Liver (tissue), 9 donors: ENCODE results near the gene STOM. TPM values are rescaled to one million over a fixed set of nuclear protein-coding genes. Genes with fewer than 3 reads are reported as not detected.

ENCODE experiments used
- DNase-seq: peaks from one replicate; pipeline ENCODE4 v3.0.0-alpha.2; 2017; ENCODE audit warnings: low spot score
- H3K27ac ChIP-seq, 2 donors: one replicate each; pipeline ENCODE4 v1.7.0; 2013; ENCODE audit warnings: inconsistent platforms in 2 of 2, low read length in 2 of 2, control low read depth in 1 of 2, low read depth in 1 of 2, mild to moderate bottlenecking in 1 of 2
- H3K27me3 ChIP-seq, 4 donors: one replicate each; pipeline versions ENCODE4 v1.6.1 to v1.7.0; 2013; ENCODE audit warnings: low read length in 3 of 4, inconsistent platforms in 1 of 4, mild to moderate bottlenecking in 1 of 4, moderate library complexity in 1 of 4; ENCODE audit not compliant: control insufficient read depth in 4 of 4, insufficient read depth in 4 of 4
- H3K36me3 ChIP-seq, 4 donors: one replicate each; pipeline versions ENCODE4 v1.6.1 to v1.7.0; 2013; ENCODE audit warnings: low read length in 3 of 4, mild to moderate bottlenecking in 3 of 4, low read depth in 1 of 4, moderate library complexity in 1 of 4; ENCODE audit not compliant: control insufficient read depth in 4 of 4, insufficient read depth in 3 of 4
- H3K4me1 ChIP-seq, 4 donors: one replicate each; pipeline versions ENCODE4 v1.6.1 to v1.7.0; 2013; ENCODE audit warnings: low read length in 3 of 4, mild to moderate bottlenecking in 3 of 4, moderate library complexity in 1 of 4; ENCODE audit not compliant: control insufficient read depth in 4 of 4, insufficient read depth in 4 of 4
- H3K4me3 ChIP-seq, 3 donors: one replicate each; pipeline versions ENCODE4 v1.6.1 to v1.7.0; 2013; ENCODE audit warnings: low read length in 3 of 3, control low read depth in 1 of 3, low read depth in 1 of 3, mild to moderate bottlenecking in 1 of 3
- H3K9ac ChIP-seq, 2 donors: one replicate each; pipeline ENCODE4 v1.7.0; 2013; ENCODE audit warnings: low read length in 2 of 2, mild to moderate bottlenecking in 2 of 2, moderate library complexity in 2 of 2, control low read depth in 1 of 2, low read depth in 1 of 2
- H3K9me3 ChIP-seq, 4 donors: one replicate each; pipeline versions ENCODE4 v1.6.1 to v1.7.0; 2013; ENCODE audit warnings: low read length in 3 of 4; ENCODE audit not compliant: control insufficient read depth in 4 of 4
- EGR1 ChIP-seq, 2 donors: IDR thresholded peaks; 2 replicates each; pipeline ENCODE4 v1.6.1; 2016 to 2018; ENCODE audit warnings: antibody characterized with exemption in 2 of 2, low read depth in 2 of 2
- FOXA1 ChIP-seq: IDR thresholded peaks from 2 replicates; pipeline ENCODE4 v1.6.1; 2016; ENCODE audit warnings: antibody characterized with exemption
- FOXA2 ChIP-seq: IDR thresholded peaks from 2 replicates; pipeline ENCODE4 v1.6.1; 2016; ENCODE audit warnings: antibody characterized with exemption
- GABPA ChIP-seq, 2 donors: IDR thresholded peaks in 1 of 2; conservative IDR thresholded peaks in 1 of 2; 2 replicates each; pipeline ENCODE4 v1.6.1; 2016; ENCODE audit warnings: antibody characterized with exemption in 2 of 2, mild to moderate bottlenecking in 1 of 2, moderate library complexity in 1 of 2
- HNF4A ChIP-seq, 2 donors: conservative IDR thresholded peaks; 2 replicates each; pipeline ENCODE4 v1.6.1; 2016; ENCODE audit warnings: antibody characterized with exemption in 2 of 2, mild to moderate bottlenecking in 2 of 2
- HNF4G ChIP-seq: IDR thresholded peaks from 2 replicates; pipeline ENCODE4 v1.6.1; 2016; ENCODE audit warnings: antibody characterized with exemption
- JUND ChIP-seq, 2 donors: IDR thresholded peaks; 2 replicates each; pipeline ENCODE4 v1.6.1; 2016; ENCODE audit warnings: antibody characterized with exemption in 2 of 2
- MAX ChIP-seq: IDR thresholded peaks from 2 replicates; pipeline ENCODE4 v1.6.1; 2016; ENCODE audit warnings: antibody characterized with exemption
- REST ChIP-seq: IDR thresholded peaks from 2 replicates; pipeline ENCODE4 v1.6.1; 2016; ENCODE audit warnings: antibody characterized with exemption, mild to moderate bottlenecking
- RXRA ChIP-seq, 2 donors: IDR thresholded peaks; 2 replicates each; pipeline ENCODE4 v1.6.1; 2017 to 2018; ENCODE audit warnings: antibody characterized with exemption in 2 of 2, mild to moderate bottlenecking in 1 of 2
- TAF1 ChIP-seq: conservative IDR thresholded peaks from 2 replicates; pipeline ENCODE4 v1.6.1; 2016; ENCODE audit warnings: antibody characterized with exemption, mild to moderate bottlenecking
- YY1 ChIP-seq: IDR thresholded peaks from 2 replicates; pipeline ENCODE4 v1.6.1; 2016; ENCODE audit warnings: antibody characterized with exemption, mild to moderate bottlenecking
- ZBTB33 ChIP-seq: IDR thresholded peaks from 2 replicates; pipeline ENCODE4 v1.6.1; 2016; ENCODE audit warnings: antibody characterized with exemption
- WGBS: extraction: QIAGEN DNeasy Blood & Tissue Kit; methylation state at CpG from one replicate; pipeline ENCODE4 v1.1.7; 2013; 5-methylcytosine and 5-hydroxymethylcytosine counted together
- polyA plus RNA-seq, 2 donors: library from polyadenylated mRNA; stranded (reverse) in 1 of 2; unstranded in 1 of 2; fragments of 200-250 nt in 1 of 2; fragments of >200 nt in 1 of 2; fragmentation: Nextera tagmentation in 1 of 2; extraction: Ambion mirVana in 1 of 2; gene quantifications; one replicate each; pipeline versions ENCODE4 v1.2.1 to v1.2.3, GENCODE V29; 2013 to 2015
- total RNA-seq, 2 donors: library from RNA; depleted of rRNA; stranded (reverse); fragments of >200 nt; gene quantifications; one replicate each; pipeline ENCODE4 v1.2.3, GENCODE V29; 2014
- donor health status: healthy.
- donor health status: healthy.
- donor health status: healthy.
- donor health status: healthy.
- donor health status: healthy.

Gene STOM
- total and polyA plus RNA-seq, 4 donors: 150 to 398 (median 265) TPM

- H3K9me3 ChIP-seq: no peaks in the 10 kb centered on the region
- TF ChIP-seq EGR1 (IDR thresholded peaks at IDR 0.05; ENCODE audit: low read depth in 2 of 2): no peak
- peak; percentile 45 to 69 for TF ChIP-seq RXRA (IDR thresholded peaks at IDR 0.05)
- TF ChIP-seq JUND (IDR thresholded peaks at IDR 0.05): peak in 1 of 2 donors; percentile 26
- TF ChIP-seq GABPA (IDR thresholded peaks at IDR 0.05 in 1 of 2, conservative IDR thresholded peaks at IDR 0.05 in 1 of 2): no peak
- TF ChIP-seq YY1: peak; percentile 19
- TF ChIP-seq ZBTB33: peak; percentile 11
- TF ChIP-seq MAX: peak; percentile 57
- TF ChIP-seq HNF4A (conservative IDR thresholded peaks at IDR 0.05): peak; percentile 34 to 61
- TF ChIP-seq FOXA1: peak; percentile 69
- TF ChIP-seq REST: peak; percentile 3
- TF ChIP-seq FOXA2: peak; percentile 78
- H3K27me3 ChIP-seq: no peaks in the 10 kb centered on the region
- no peak overlapping the region for H3K4me3 ChIP-seq
- no peaks in the 10 kb centered on the region for H3K36me3 ChIP-seq
- WGBS: 63% methylated on average over 6 of the region's 6 CpGs
- no peak for DNase-seq
- no peak overlapping the region for H3K9ac ChIP-seq
- peak overlapping the region; percentile 70 to 74 for H3K27ac ChIP-seq
- peaks cover 12 to 32% (median 26%) of the 10 kb centered on the region in 4 donors for H3K4me1 ChIP-seq
Observed at GRCh38 chr9:121372239-121373010, 2.4 kb upstream of the STOM start.

GRCh38 chr9:121371495-121372061 lies 1.5 kb upstream of the STOM start:
- Histone ChIP-seq H3K4me1 (peaks cover 15 to 39% (median 33%) of the 10 kb centered on the region in 4 donors), H3K9ac (no peak overlapping the region), H3K36me3 (peaks cover 0 to 1% (median 0%) of the 10 kb centered on the region in 4 donors), H3K27ac (peak overlapping the region; percentile 70 to 74), H3K4me3 (no peak overlapping the region), H3K27me3 (no peaks in the 10 kb centered on the region), H3K9me3 (no peaks in the 10 kb centered on the region)
- 72% methylated on average over 4 of the region's 4 CpGs for WGBS
- TF ChIP-seq YY1: no peak
- TF ChIP-seq RXRA (IDR thresholded peaks at IDR 0.05): peak in 1 of 2 donors; percentile 8
- no peak for TF ChIP-seq HNF4G
- TF ChIP-seq GABPA (IDR thresholded peaks at IDR 0.05 in 1 of 2, conservative IDR thresholded peaks at IDR 0.05 in 1 of 2): no peak
- TF ChIP-seq TAF1: no peak
- TF ChIP-seq JUND (IDR thresholded peaks at IDR 0.05): no peak
- no peak for TF ChIP-seq FOXA1
- no peak for DNase-seq
